HG03280 (cell line): ENCODE results near the gene ALDOC.
"Not testable (repeated sequence)": the region's sequence is repeated elsewhere in the genome, so short reads cannot be mapped to it uniquely, and the experiment has no call there.

ENCODE experiments used
- ATAC-seq: cut with Tn5 transposase; IDR thresholded peaks from one replicate; pipeline ENCODE4 v1.9.1; 2021; ENCODE audit warnings: mild to moderate bottlenecking, moderate library complexity; ENCODE audit not compliant: unreplicated experiment

The ALDOC gene

DNA sequence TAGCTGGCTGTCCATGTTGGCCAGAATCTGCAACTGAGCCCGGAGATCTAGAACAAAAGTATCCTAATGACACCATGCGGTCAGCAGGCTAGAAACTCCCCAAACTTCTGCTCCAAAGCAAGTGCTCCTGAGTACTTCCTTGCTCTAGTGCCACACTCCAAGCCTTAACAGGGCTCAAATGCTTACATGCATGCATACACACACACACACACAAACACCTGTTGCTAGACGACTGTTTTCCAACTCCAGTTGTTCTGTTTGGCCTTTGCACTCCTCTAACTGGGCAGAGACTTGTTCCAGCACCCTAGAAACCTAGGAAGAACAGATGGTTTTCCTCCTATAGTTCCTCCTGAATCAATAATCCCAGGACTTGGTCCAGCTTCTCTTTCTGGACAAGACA lies 7.7 kb upstream of the ALDOC start:
- no peak for ATAC-seq

DNA sequence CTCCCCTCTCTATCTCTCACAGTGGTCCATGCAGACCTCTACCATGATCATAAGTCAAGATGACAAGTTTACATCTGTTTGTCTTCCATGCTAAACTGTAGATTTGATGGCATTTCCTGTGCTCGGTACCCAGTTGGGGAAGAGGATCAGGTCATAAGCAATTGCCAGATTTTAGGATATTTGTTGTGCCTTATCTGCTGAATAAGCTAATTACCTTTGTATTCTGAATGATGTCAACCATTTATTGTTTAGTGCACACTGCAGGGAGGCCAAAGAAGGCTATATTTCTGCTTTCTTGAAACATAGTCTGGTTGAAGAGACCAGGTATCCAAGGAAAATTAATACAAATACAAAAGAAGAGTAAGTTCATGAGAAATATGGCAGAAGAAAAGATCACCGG lies 5.8 kb upstream of the ALDOC start:
- no peak for ATAC-seq

DNA sequence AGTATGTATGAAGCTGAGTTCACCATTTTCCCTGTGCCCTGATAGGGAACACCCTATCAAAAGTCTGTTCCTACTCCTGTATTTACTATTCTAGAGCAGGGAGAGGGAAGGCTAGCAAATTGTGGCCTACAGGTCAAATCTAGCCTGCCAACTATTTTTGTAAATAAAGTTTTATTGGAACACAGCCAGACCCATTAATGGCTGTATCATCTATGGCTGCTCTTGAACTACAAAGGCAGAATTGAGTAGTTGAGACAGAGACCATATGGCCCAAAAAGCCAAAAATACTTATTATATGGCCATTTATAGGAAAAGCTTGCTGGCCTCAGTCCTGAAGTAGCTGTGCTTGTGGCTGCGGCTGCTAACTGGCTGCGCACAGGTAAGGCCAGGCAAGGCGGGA lies 4.3 kb upstream of the ALDOC start:
- no peak for ATAC-seq

DNA sequence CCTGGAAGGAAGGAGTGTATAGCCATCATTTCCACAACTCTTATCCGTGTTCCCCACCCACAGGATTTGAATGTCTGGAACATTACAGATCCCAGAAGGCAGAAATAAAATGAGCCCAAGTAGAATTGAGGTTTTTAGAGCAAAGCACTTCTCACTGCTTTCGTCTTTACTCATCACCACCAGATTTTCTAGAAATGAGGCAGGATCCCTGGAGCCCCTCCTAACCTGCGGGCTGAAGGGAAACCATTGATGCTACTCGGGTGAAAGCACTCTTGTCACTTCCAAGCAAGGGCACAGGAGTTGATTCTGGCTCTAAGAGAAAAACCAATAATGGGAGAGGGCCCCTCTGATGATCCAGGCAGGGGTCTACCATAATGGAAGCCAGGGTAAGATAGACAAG lies 2.8 kb upstream of the ALDOC start:
- no peak for ATAC-seq

DNA sequence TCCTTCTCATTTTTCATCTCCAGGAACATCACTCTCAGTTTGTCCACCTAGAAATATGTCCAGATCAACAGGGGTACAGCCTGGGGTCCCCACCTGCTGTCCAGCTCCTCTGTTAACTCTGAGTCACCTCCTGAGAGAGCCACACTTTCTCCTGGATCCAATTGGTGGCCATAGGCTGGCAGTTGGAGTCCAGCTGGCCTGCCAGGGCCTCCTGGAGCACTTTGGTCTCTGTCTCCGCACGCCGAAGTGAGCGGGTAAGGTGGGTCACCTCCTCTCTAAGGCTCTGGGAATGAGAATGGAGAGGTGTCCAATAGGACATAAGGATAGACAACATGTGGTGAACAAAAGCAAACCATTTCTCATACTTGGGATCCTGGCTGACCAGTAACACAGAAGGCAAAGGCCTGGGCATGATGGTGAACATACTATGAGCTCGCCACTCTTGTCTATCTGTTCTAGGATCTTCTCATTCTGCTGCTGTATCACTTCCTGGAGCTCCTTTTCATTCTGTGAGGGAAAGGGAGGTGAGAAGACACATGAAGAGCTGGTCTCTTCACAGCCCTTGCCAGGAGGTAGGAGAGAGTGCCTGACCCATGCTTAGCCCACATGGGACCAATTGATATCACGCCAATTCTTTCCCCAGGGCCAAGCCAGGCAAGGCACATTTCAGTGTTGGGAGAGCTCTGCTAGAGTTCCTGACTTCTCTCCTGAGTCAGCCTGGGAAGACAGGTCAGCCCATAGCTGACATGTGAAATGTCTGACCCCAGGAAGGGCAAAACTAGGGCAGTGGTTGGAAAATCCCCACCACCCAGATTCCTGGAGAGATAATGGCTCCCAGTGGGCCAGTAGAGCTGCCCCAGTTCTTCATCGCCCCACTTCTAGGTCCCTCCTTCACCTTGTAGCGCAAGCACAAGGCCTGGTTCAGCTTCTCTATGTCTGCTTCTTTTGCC lies 1.8 kb upstream of the ALDOC start:
- ATAC-seq = no peak

DNA sequence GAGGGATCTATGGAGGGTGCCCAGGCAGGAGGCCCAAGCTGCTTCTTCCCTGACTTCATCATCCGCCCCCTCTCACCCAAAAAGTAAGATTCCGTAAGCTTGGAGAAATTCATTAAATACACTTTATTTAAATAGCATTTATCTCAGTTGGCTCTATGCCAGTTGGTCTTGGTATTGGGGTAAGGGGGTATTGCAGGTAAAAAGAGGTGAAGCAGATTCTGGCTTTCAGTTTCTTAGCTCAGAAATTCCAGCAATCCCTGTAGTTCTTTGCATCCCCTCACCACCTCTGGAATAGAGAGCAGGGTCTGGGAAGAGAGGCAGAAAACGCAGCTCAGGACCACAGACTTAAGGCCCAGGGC lies 750 bp upstream of the ALDOC start:
- ATAC-seq = no peak

DNA sequence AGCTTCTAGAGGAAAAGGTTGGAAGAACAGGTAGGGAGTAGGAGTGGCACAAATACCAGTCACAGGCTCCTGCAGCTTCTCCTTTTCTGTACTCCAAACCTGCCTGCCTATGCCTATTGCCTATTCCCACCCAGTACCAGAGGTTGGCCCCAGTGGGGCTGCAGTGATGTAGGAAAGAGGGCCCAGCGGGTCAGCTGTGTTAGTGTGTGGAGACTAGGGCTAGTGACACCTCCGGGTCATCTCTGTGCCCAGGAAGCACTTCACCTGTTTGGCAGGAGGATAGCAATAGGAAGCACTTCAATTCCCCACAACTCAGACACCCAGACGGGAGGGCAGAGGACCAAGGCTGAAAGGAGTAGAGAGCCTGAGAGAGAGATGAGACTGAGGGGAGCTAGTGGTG lies 679 bp downstream of the ALDOC start:
- not testable (repeated sequence) for ATAC-seq

DNA sequence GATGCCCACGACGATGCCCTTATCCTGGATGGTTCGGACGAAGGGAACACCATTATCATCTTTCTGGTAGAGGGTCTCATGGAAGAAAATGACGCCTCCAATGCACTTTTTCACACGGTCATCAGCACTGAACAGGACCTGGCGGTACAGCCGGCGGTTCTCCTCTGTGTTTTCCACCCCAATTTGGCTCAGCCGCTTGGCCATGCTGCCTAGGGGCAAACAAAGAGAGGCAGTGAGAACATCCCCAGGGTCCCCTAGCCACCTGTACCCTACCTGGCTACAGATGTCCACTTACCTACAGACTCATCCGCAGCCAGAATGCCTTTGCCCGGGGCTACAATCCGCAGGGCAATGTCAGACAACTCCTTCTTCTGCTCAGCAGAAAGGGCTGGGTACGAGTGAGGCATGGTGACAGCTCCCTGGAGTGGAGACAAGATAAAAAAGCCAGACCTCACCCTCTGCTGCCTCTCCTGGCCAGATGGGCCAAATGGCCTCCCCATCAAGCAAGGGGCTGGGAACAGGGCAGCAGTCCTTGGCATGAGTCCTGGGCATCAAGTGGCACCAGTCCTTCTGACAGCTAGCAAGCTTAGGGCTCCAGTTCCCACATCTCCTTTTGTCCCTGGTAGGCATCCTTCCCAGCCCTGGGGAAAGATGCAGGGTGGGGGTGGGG lies 1.4 kb downstream of the ALDOC start:
- ATAC-seq = no peak

DNA sequence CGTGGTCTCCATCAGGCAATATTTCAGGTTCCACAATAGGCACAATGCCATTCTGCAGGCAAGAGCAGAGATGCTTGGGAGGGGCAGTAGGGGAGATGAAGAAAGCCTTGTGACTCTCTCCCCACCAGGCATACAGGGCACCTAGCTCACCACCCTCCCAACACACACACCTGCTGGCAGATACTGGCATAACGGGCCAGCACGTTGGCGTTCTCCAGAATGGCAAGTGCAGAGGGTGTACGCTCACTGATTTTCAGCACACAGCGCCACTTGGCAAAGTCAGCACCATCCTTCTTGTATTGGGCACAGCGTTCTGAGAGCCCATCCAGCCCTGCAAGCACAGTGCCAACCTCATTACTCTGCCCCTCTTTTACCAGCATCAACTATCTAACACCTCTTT lies 2.2 kb downstream of the ALDOC start:
- no peak for ATAC-seq

DNA sequence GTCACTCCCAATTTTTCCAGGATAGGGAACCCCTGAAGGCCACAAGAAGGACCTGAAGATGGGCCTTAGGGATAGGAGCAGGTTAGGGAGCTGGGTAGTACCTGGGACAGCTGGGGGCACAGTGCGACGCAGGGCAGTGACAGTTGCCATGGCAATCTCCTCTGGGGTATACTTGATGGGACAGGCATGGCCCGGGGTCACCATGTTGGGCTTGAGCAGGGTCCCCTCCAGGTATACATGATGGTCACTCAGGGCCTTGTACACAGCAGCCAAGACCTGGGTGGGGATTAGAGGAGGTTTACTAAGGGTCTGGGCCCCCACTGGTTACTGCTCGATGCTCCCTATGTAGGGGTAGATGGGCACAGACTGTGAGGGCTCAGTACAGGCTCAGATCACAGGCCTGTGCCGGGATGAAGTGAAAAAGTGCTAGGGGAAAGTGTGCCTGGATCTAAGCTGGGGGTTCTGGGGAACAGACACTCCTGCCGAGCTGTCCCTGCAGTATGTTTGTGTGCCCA lies 2.7 kb downstream of the ALDOC start:
- no peak for ATAC-seq

DNA sequence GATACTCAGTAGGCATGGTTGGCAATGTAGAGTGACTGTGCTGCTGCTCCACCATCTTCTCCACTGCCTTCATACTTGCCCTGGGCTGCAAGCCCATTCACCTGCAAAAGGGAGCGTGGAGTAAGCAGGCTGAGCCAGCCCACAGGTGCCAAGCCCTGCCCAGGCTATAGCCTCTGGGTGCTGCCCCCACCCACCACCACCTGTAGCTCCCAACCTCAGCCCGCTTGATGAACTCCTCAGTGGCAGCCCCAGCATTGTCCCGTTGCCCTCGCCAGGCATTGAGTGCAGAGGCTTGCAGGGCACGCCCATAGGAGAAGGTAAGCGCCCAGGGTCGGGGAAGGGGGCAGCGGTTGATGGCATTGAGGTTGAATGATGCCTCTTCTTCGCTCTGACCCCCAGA lies 3.2 kb downstream of the ALDOC start:
- ATAC-seq = no peak

DNA sequence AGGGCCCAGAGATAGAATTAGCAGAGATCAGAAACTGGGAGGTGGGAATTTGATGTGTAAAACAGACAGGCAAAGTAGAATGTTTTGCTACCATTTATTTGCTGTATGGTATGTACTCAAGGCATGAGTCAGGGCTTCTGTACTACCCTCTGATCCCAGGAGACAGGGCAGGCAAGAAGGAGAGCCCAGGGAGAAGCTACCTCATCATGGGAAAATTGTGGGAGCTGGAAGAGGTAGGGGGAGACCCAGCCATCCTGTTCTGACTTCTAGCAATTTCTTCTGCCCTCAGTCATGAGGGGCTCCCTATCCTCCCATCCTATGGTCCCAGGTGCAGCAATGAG lies 3.7 kb downstream of the ALDOC start:
- ATAC-seq = no peak

DNA sequence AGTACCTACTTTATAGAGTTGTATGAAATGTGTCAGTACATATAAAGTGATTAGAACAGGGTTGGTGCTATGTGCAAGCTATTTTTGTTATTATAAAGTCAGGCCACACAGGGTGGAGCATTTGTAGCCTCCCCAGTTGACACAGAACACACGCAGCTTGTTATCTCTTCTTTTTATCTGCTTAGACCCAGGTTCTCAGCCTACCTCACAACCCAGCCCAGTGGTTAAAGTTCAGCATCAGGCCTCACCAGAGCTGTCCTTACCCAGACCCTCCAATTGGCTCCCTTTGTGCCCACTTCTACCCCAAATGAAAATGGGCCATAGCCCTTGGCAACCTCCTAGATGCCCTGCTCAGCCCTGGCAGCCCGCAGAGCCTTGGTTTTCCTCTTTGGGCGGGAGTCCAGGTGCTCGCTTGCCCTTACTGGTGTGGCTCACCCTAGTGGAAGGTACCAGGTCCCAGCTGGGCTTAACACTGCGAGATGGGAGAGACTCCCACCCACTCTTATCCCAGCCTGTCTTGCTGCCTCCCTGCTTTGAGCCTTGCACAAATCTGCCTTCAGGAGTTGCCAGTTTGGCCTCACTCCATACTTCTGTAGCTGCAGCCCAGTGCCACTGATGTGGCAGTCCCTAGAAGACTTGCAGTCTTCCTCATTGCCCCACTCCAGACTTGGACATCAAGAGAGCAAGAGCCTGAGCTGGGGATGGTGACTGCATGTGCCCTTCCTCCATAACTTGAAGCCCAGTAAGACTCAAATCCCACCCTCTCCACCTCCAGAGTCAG lies 4.2 kb downstream of the ALDOC start:
- no peak for ATAC-seq

DNA sequence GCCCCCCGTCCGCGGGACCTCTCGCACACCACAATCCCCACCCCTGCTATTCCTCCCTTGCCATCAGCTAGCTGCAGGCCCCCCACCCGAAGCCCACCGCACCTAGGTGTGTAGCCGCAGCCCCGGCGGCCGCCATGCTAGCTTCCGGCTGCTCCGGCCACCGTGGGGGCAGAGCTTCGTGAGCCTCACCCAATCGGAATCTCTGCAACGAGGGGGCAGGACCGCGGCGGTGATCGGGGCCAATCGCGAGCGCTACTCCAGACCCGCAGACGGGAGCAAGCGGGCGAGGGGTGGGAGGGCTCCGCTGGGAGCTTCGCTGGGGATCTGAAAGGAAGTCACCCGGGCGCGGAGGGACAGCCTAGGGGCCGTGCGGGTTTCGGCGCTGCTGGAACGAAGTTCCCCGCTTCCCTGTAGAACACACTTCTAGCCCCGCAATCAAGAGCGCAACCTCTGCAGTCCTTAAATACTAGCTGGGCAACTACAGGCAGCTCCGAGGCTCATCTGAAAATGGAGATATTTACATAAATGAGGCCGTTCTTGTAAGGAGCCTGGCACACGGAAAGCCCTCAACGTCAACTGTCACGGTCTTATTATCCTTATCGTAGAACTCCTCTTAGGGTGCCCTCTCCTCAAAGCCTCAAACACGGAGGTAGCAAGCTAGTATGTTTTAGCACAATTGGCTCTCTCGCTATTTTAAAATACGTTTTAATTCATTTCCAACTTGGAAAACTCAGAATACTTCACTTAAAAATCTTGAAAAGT lies 5.2 kb downstream of the ALDOC start, which contains the start of gene PIGS:
TSS of gene PIGS (minus strand) at position 164 of the 762 bp plus-strand sequence. CDS start at position 136, 28 bp downstream.
- ATAC-seq = peak; percentile 90

DNA sequence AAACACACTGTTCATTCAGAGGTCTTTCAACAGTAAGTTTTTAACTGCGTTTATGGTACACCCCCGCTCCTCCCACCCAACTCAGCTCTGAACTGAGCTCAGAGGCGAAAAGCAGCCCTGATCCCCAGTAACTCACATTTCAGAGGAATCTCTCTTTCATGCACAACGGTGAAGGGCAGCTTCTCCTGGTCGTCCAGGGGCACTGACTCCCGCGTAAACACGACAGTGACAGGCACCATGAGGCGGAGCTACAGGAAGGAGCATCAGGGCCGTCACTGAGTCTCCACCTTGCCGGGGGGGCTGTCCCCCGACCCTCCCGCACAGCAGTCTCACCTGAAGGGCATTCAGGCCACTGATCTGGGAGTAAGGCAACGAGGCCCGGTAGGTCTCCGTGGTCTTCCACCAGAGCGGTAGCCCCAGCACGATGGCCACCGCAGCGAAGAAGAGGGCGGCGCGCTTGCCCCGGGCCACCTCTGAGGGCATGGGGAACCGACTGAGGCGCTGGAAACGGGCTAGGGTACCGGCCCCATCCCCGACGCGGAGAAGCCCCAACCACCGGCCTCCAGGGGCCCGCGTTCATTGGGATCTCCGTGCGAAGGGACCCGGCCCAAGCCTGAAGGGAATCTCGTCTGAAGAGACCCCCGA lies 5.9 kb downstream of the ALDOC start:
- peak; percentile 33 for ATAC-seq

DNA sequence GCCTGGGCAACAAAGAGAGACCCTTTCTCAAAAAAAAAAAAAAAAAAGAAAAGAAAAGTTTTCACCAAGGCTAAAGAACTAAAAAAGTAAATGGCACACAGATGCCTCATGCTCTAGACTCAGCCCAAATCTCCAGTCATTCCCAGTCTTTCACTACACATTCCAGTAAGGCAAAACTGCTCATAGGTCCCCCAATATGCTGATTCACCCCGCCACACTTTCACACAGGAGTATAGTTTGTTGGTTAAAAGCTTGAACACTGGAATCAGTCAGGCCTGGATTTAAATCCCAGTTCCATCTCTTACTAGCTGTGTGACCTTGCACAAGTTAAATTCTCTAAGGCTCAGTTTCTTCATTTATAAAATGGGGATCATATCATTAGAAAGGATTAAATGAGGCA lies 7.2 kb downstream of the ALDOC start:
- ATAC-seq = no peak

DNA sequence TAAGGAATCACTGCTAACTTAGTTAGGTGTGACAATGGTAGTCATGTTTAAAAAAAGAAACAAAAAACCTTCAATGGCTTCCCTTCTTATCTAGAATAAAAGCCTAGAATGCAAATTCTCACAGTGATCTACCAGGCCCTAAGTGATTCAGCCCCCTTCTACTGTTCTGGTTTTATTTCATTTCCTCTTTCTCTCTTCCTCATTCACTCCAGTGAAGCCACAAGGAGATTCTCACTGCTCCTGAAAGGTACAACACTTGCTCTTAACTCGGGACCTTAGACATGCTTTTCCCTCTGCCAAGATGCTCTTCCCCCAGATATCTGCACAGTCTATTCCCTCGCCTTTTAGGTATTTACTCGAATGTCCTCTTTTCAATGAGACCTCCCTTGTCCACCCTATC lies 9.1 kb downstream of the ALDOC start:
- ATAC-seq = no peak

DNA sequence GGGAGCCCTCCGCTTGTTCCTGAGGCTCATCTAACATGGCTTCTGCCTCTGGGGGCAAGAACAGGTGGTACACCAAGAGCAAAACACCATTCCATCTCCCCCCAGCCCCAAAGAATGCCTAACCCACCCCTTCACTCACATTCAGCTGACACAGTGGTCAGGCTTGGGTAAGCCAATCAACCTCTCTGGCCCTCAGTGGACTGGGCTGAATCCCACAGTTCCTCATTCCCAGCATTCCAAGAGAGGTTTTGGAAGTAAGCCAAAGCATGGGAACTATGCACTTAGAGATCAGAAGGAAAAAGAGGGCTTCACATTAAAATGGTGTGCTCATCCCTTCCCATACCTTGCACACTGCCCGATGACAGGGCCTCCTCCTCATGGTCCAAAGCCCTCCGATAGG lies 13.2 kb downstream of the ALDOC start:
- ATAC-seq = no peak

DNA sequence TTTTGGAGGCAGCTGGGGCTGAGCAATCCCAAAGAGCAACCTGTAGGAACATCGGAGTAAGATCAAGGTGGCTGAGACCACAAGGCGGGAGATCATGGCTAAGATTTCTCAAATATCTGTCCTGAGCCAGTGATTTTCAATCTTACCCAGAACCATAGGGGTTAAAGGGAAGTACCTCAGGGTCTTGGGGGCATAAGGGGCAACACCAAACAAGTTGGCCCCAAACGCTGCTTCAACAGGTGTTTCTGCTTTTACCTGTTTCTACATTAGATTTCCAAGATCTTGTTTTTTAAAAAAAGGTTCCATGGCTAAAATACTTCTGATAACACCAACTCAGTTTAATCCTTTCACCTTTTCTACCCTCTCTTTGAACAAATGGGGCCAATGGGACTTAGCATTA lies 21.7 kb downstream of the ALDOC start:
- no peak for ATAC-seq

DNA sequence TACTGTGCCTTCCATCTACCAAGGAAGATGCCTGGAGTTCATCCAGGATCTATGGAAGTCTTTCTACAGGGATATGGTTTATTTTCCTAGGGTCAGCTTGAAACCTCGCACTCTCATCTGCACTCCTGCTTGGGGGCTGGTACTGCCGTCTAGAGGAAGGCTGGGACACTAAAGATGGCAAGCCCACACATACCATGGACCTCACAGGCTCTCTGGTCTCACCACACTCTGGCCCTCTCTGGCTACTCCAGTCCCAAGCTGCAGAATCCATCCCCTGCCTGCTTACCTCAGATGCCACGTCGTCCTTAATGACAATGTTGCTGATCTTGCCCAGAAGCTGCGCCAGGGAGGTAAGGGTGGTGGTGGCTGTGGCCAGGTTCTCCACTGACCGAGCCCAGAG lies 22.1 kb downstream of the ALDOC start:
- no peak for ATAC-seq
